ENCODE results near the gene RABL3.
"Not testable (repeated sequence)": the region's sequence is repeated elsewhere in the genome, so short reads cannot be mapped to it uniquely, and the experiment has no call there.

RABL3 gene

GRCh38 chr3:120683671-120684301 is 58.5 kb downstream of the RABL3 start:
- no peak for DNase-seq (ENCODE audit: low read depth in 2 of 2)

GRCh38 chr3:120683213-120683612 is 59.1 kb downstream of the RABL3 start:
- DNase-seq (ENCODE audit: low read depth in 2 of 2): no peak

- no peak for DNase-seq (ENCODE audit: low read depth in 2 of 2)
These were observed 60.1 kb downstream of the RABL3 start, which contains the start of gene HGD for GRCh38 chr3:120682095-120682681. Gene HGD, minus strand, starts transcription at chr3:120682239. Its CDS starts 128 bp downstream, at chr3:120682111.

GRCh38 chr3:120681506-120682038 is 60.7 kb downstream of the RABL3 start:
- DNase-seq (ENCODE audit: low read depth in 2 of 2): no peak

GRCh38 chr3:120681018-120681417 is 61.3 kb downstream of the RABL3 start:
- DNase-seq (ENCODE audit: low read depth in 2 of 2): no peak

- no peak for DNase-seq (ENCODE audit: low read depth in 2 of 2)
These were observed 62.0 kb downstream of the RABL3 start for GRCh38 chr3:120680193-120680894.

- no peak for DNase-seq (ENCODE audit: low read depth in 2 of 2)
These were observed 63.3 kb downstream of the RABL3 start for GRCh38 chr3:120678984-120679383.

- DNase-seq (ENCODE audit: low read depth in 2 of 2): no peak
These were observed 63.9 kb downstream of the RABL3 start for GRCh38 chr3:120678331-120678947.

- not testable (repeated sequence) for DNase-seq (ENCODE audit: low read depth in 2 of 2)
These were observed 65.1 kb downstream of the RABL3 start for GRCh38 chr3:120677193-120677592.

- DNase-seq (ENCODE audit: low read depth in 2 of 2): no peak
These were observed 69.2 kb downstream of the RABL3 start for GRCh38 chr3:120673116-120673515.

GRCh38 chr3:120670576-120670975 is 71.7 kb downstream of the RABL3 start:
- DNase-seq (ENCODE audit: low read depth in 2 of 2): no peak

GRCh38 chr3:120664926-120665325 is 77.4 kb downstream of the RABL3 start:
- DNase-seq (ENCODE audit: low read depth in 2 of 2): no peak

GRCh38 chr3:120661945-120662344 is 80.4 kb downstream of the RABL3 start:
- no peak for DNase-seq (ENCODE audit: low read depth in 2 of 2)

GRCh38 chr3:120661106-120661905 is 81.0 kb downstream of the RABL3 start:
- DNase-seq (ENCODE audit: low read depth in 2 of 2): no peak

- DNase-seq (ENCODE audit: low read depth in 2 of 2): no peak
These were observed 82.5 kb downstream of the RABL3 start for GRCh38 chr3:120659834-120660233.

GRCh38 chr3:120659285-120659684 is 83.0 kb downstream of the RABL3 start:
- no peak for DNase-seq (ENCODE audit: low read depth in 2 of 2)

GRCh38 chr3:120652896-120653545 is 89.3 kb downstream of the RABL3 start:
- no peak for DNase-seq (ENCODE audit: low read depth in 2 of 2)

GRCh38 chr3:120652281-120652680 is 90.0 kb downstream of the RABL3 start:
- DNase-seq (ENCODE audit: low read depth in 2 of 2): no peak

- DNase-seq (ENCODE audit: low read depth in 2 of 2): no peak
These were observed 92.0 kb downstream of the RABL3 start for GRCh38 chr3:120650311-120650710.

GRCh38 chr3:120649830-120650233 is 92.5 kb downstream of the RABL3 start:
- no peak for DNase-seq (ENCODE audit: low read depth in 2 of 2)

GRCh38 chr3:120648290-120648689 is 94.0 kb downstream of the RABL3 start:
- DNase-seq (ENCODE audit: low read depth in 2 of 2): no peak
